Muscle layer of duodenum (tissue), 2 donors: Measurements from ENCODE around the gene ATP1A2.
"Not testable (repeated sequence)": the region's sequence is repeated elsewhere in the genome, so short reads cannot be mapped to it uniquely, and the experiment has no call there.

Experiments
- H3K27ac ChIP-seq: one replicate; pipeline ENCODE4 v1.7.0; 2013; ENCODE audit warnings: mild to moderate bottlenecking, low read length
- H3K27me3 ChIP-seq: one replicate; pipeline ENCODE4 v1.7.0; 2013; ENCODE audit warnings: low read depth, mild to moderate bottlenecking, control low read depth, low read length
- H3K36me3 ChIP-seq, 2 donors: one replicate each; pipeline ENCODE4 v1.7.0; 2013; ENCODE audit warnings: low read length in 2 of 2, control low read depth in 1 of 2, mild to moderate bottlenecking in 1 of 2; ENCODE audit not compliant: insufficient read depth in 2 of 2, control insufficient read depth in 1 of 2
- H3K4me1 ChIP-seq, 2 donors: one replicate each; pipeline ENCODE4 v1.7.0; 2013; ENCODE audit warnings: low read length in 2 of 2, mild to moderate bottlenecking in 2 of 2, control low read depth in 1 of 2, moderate library complexity in 1 of 2; ENCODE audit not compliant: insufficient read depth in 2 of 2, control insufficient read depth in 1 of 2
- H3K4me3 ChIP-seq, 2 donors: one replicate each; pipeline ENCODE4 v1.7.0; 2013; ENCODE audit warnings: low read length in 2 of 2, low read depth in 1 of 2, mild to moderate bottlenecking in 1 of 2
- H3K9me3 ChIP-seq, 2 donors: one replicate each; pipeline ENCODE4 v1.7.0; 2013; ENCODE audit warnings: low read length in 2 of 2, control low read depth in 1 of 2, mild to moderate bottlenecking in 1 of 2; ENCODE audit not compliant: control insufficient read depth in 1 of 2
- donor health status: healthy.

The ATP1A2 gene

DNA sequence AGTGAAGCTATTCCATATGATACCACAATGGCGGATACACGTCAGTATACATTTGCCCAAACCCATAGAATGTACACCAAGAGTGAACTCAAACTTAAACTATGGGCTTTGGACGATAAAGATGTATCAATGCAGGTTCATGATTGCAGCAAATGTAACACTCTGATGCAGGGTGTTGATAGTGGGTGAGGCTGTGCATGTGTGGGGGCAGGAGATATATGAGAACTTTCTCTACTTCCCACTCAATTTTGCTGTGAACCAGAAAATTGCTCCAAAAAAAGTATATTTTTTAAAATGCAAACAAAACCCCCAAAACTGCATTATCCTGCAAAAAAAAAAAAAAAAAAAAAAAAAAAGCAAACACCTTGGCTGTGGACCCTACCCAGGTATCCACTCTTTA, 3.4 kb downstream of the ATP1A2 start:
- Histone ChIP-seq H3K4me1 (peaks cover 0 to 38% of the 10 kb centered on the region in 2 donors), H3K27ac (no peak overlapping the region), H3K27me3 (peaks cover 6% of the 10 kb centered on the region), H3K4me3 (no peak overlapping the region), H3K36me3 (peaks cover 0 to 8% of the 10 kb centered on the region in 2 donors), H3K9me3 (no peaks in the 10 kb centered on the region)

DNA sequence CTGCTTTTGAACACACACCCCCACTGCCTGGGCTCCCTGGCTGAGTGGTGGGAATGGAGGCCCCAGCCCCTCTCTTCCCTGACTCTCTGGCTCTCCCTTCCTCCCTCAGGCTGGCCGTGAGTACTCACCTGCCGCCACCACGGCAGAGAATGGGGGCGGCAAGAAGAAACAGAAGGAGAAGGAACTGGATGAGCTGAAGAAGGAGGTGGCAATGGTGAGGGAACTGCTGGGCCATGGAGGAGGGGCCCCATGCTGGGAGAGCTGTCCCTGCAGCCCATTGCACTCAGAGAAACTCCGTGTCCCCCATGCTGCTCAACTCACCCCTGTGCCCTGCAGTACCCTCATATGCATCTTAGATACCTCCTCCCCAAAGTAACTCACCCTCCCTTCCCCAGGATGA, 5.2 kb downstream of the ATP1A2 start:
- Histone ChIP-seq H3K36me3 (peaks cover 0 to 12% of the 10 kb centered on the region in 2 donors), H3K9me3 (no peaks in the 10 kb centered on the region), H3K4me1 (peaks cover 0 to 36% of the 10 kb centered on the region in 2 donors), H3K27ac (no peak overlapping the region), H3K4me3 (no peak overlapping the region), H3K27me3 (peaks cover 6% of the 10 kb centered on the region)

DNA sequence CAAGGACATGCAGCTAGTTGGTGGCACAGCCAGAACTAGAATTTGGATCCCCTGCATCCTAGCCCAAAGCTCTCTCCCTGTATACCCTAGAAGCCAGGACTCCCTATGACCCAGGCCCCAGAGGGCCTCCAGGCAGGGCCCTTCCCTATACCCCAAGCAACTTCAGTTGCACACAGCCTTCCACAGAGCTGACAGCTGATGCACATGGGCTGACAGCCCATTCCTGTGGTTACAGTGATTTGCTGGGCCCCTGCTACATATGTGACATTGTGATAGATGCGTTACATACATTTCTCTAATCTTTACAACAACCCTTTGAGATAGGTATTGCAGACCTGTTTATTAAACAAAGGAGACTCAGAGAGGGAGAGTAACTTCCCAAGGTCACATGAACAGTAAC, 5.8 kb downstream of the ATP1A2 start:
- Histone ChIP-seq H3K27me3 (peaks cover 6% of the 10 kb centered on the region), H3K4me3 (no peak overlapping the region), H3K4me1 (peaks cover 0 to 36% of the 10 kb centered on the region in 2 donors), H3K9me3 (no peaks in the 10 kb centered on the region), H3K27ac (no peak overlapping the region), H3K36me3 (peaks cover 0 to 15% of the 10 kb centered on the region in 2 donors)

- peaks cover 0 to 27% of the 10 kb centered on the region in 2 donors for H3K36me3 ChIP-seq
- no peak overlapping the region for H3K4me3 ChIP-seq
Measured at GRCh38 chr1:160122978-160123495, 7.5 kb downstream of the ATP1A2 start.

DNA sequence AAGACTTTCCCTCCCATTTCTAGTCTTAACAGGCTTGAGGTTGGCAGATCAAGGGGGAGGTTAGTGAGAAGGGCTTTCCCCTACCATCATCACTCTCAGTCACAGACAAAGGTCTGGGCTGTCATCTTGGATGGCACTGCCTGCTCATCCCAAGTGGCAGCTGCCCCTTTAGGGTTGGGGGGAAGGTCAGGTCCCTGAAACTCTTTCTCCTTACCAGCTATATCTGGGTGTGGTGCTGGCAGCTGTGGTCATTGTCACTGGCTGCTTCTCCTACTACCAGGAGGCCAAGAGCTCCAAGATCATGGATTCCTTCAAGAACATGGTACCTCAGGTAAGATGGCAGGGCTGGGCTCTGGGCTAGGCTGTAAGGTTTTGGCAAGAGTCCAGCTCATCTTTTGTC, 8.2 kb downstream of the ATP1A2 start:
- peaks cover 0 to 27% of the 10 kb centered on the region in 2 donors for H3K36me3 ChIP-seq
- no peak overlapping the region for H3K27ac ChIP-seq
- no peak overlapping the region for H3K4me3 ChIP-seq
- H3K4me1 ChIP-seq, result peaks cover 0 to 33% of the 10 kb centered on the region in 2 donors
- no peaks in the 10 kb centered on the region for H3K27me3 ChIP-seq
- no peaks in the 10 kb centered on the region for H3K9me3 ChIP-seq

More at GRCh38 chr1:160122978-160123495, 7.5 kb downstream of the ATP1A2 start:
- no peaks in the 10 kb centered on the region for H3K9me3 ChIP-seq
- peaks cover 0 to 39% of the 10 kb centered on the region in 2 donors for H3K4me1 ChIP-seq
- no peaks in the 10 kb centered on the region for H3K27me3 ChIP-seq
- no peak overlapping the region for H3K27ac ChIP-seq

DNA sequence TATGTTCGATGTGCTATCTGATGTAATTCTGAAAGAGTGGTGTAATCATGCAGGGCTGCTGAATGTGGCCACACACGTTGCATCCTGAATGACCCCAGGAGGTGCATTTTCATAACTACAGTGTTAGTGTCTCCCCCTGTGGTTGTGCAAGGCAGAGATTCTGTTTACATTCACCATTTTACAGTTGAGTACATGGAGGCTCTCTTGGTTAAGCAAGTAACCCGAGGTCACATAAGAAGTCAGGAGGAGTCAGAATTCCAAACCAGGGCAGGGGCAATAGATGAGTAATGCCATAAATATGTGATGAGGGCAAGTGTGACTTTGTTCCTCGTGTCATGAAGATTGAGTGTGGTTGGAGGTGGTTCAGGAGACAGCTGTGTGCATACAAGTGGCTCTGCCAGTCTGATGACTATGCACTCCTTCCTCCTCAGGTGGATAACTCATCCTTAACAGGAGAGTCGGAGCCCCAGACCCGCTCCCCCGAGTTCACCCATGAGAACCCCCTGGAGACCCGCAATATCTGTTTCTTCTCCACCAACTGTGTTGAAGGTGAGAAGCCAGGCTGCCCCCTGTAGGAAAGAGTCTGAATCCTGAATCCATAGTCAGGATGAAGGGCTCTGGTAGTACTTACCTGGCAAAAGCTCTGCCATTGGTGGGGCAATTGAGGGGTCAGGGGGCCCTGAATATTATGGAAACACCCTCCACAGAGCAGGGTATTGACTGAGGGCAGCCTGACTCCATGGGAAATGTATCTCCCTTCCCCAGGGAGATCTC, 9.3 kb downstream of the ATP1A2 start:
- Histone ChIP-seq H3K9me3 (no peaks in the 10 kb centered on the region), H3K4me1 (peaks cover 0 to 27% of the 10 kb centered on the region in 2 donors), H3K27ac (no peak overlapping the region), H3K4me3 (no peak overlapping the region), H3K36me3 (peaks cover 0 to 35% of the 10 kb centered on the region in 2 donors), H3K27me3 (no peaks in the 10 kb centered on the region)

- Histone ChIP-seq H3K27me3 (no peaks in the 10 kb centered on the region), H3K4me3 (no peak overlapping the region), H3K9me3 (no peaks in the 10 kb centered on the region), H3K27ac (no peak overlapping the region), H3K36me3 (peaks cover 0 to 40% of the 10 kb centered on the region in 2 donors), H3K4me1 (peaks cover 0 to 27% of the 10 kb centered on the region in 2 donors)
Measured at GRCh38 chr1:160125746-160126145, 10.2 kb downstream of the ATP1A2 start.

GRCh38 chr1:160126342-160126741, 10.8 kb downstream of the ATP1A2 start:
- not testable (repeated sequence) for H3K27me3 ChIP-seq, H3K9me3 ChIP-seq, H3K27ac ChIP-seq, H3K4me3 ChIP-seq
- Histone ChIP-seq H3K4me1 (peaks cover 0 to 27% of the 10 kb centered on the region in 2 donors), H3K36me3 (peaks cover 0 to 37% of the 10 kb centered on the region in 2 donors)

GRCh38 chr1:160127381-160127780, 11.8 kb downstream of the ATP1A2 start:
- H3K27me3 ChIP-seq, result no peaks in the 10 kb centered on the region
- H3K4me1 ChIP-seq, result peaks cover 0 to 27% of the 10 kb centered on the region in 2 donors
- H3K9me3 ChIP-seq, result no peaks in the 10 kb centered on the region
- H3K4me3 ChIP-seq, result no peak overlapping the region
- H3K27ac ChIP-seq, result no peak overlapping the region
- peaks cover 0 to 33% of the 10 kb centered on the region in 2 donors for H3K36me3 ChIP-seq

- H3K36me3 ChIP-seq, result peaks cover 0 to 34% of the 10 kb centered on the region in 2 donors
- no peak overlapping the region for H3K27ac ChIP-seq
- H3K4me1 ChIP-seq, result peaks cover 0 to 27% of the 10 kb centered on the region in 2 donors
- H3K4me3 ChIP-seq, result no peak overlapping the region
- no peaks in the 10 kb centered on the region for H3K27me3 ChIP-seq
- H3K9me3 ChIP-seq, result no peaks in the 10 kb centered on the region
Measured at GRCh38 chr1:160127865-160128523, 12.4 kb downstream of the ATP1A2 start.

- H3K9me3 ChIP-seq, result no peaks in the 10 kb centered on the region
- peaks cover 0 to 27% of the 10 kb centered on the region in 2 donors for H3K4me1 ChIP-seq
- H3K4me3 ChIP-seq, result no peak overlapping the region
- no peaks in the 10 kb centered on the region for H3K27me3 ChIP-seq
- peaks cover 0 to 41% of the 10 kb centered on the region in 2 donors for H3K36me3 ChIP-seq
- no peak overlapping the region for H3K27ac ChIP-seq
Measured at GRCh38 chr1:160128636-160129035, 13.1 kb downstream of the ATP1A2 start.
